Fibroblast of skin of abdomen (primary cell): Measurements from ENCODE around the gene CCL8.

Source experiments
- DNase-seq: peaks from one replicate; pipeline ENCODE4 v3.0.0-alpha.2; 2013

CCL8 gene

GRCh38 chr17:34368196-34368945 lies 49.1 kb downstream of the CCL8 start:
- no peak for DNase-seq

GRCh38 chr17:34368946-34369500 lies 49.8 kb downstream of the CCL8 start:
- DNase-seq = no peak

- DNase-seq = no peak
Measured at GRCh38 chr17:34369571-34369970, 50.3 kb downstream of the CCL8 start.

GRCh38 chr17:34370376-34370996 lies 51.3 kb downstream of the CCL8 start:
- no peak for DNase-seq

GRCh38 chr17:34370997-34371395 lies 51.8 kb downstream of the CCL8 start:
- no peak for DNase-seq
